Gastroesophageal sphincter (tissue), 4 donors: Measurements from ENCODE around the gene CCDC34. TPM values are rescaled to one million over a fixed set of nuclear protein-coding genes. Genes with fewer than 3 reads are reported as not detected.

ENCODE experiments used
- ATAC-seq: fragments of 150-250 bp; one replicate; pipeline ENCODE4 v1.9.1; 2016; ENCODE audit warnings: mild to moderate bottlenecking, moderate library complexity
- H3K27ac ChIP-seq, 4 donors: fragments of 200-600 bp; sonication (generic) in 3 of 4; 1 replicate in 3 of 4; 2 replicates in 1 of 4; pipeline ENCODE4 v1.5.1; 2016 to 2019
- H3K27me3 ChIP-seq: fragments of 200-600 bp; sonication (generic); one replicate; pipeline ENCODE4 v1.5.1; 2019
- H3K36me3 ChIP-seq, 2 donors: fragments of 200-600 bp; sonication (generic); one replicate each; pipeline ENCODE4 v1.5.1; 2019; ENCODE audit warnings: control low read depth in 1 of 2
- H3K4me1 ChIP-seq, 3 donors: fragments of 200-600 bp; sonication (generic); 1 replicate in 2 of 3; 2 replicates in 1 of 3; pipeline ENCODE4 v1.5.1; 2016 to 2019; ENCODE audit warnings: control low read depth in 2 of 3
- H3K4me3 ChIP-seq, 2 donors: fragments of 200-600 bp; sonication (generic); one replicate each; pipeline ENCODE4 v1.5.1; 2019; ENCODE audit warnings: mild to moderate bottlenecking in 1 of 2, moderate library complexity in 1 of 2
- H3K9me3 ChIP-seq, 3 donors: fragments of 200-600 bp; sonication (generic); one replicate each; pipeline ENCODE4 v1.5.1; 2017 to 2019; ENCODE audit warnings: control low read depth in 2 of 3
- CTCF ChIP-seq, 4 experiments: fragments of 200-600 bp in 2 of 4; fragments of 450-650 bp in 2 of 4; sonication (generic) in 1 of 4; IDR thresholded peaks; one replicate each; pipeline ENCODE4 v1.5.1; 2017 to 2019; ENCODE audit warnings: antibody characterized with exemption in 4 of 4, mild to moderate bottlenecking in 2 of 4, moderate library complexity in 2 of 4
- EP300 ChIP-seq: sonication (generic); formaldehyde crosslinking; IDR thresholded peaks from one replicate; pipeline ENCODE4 v1.6.1; 2017; ENCODE audit warnings: antibody characterized with exemption, mild to moderate bottlenecking
- POLR2A ChIP-seq, 2 donors: fragments of 450-650 bp; IDR thresholded peaks; one replicate each; pipeline ENCODE4 v1.6.1; 2017; ENCODE audit warnings: antibody characterized with exemption in 2 of 2, mild to moderate bottlenecking in 2 of 2, moderate library complexity in 1 of 2
- POLR2AphosphoS5 ChIP-seq: sonication (generic); formaldehyde crosslinking; IDR thresholded peaks from one replicate; pipeline ENCODE4 v1.6.1; 2017; ENCODE audit warnings: antibody characterized with exemption
- WGBS, 2 donors: methylation state at CpG; one replicate each; pipeline ENCODE4 v1.1.5; 2018; ENCODE audit warnings: low coverage in 1 of 2; 5-methylcytosine and 5-hydroxymethylcytosine counted together
- total RNA-seq, 4 donors: library from RNA; depleted of rRNA; stranded (reverse); fragments of >200 nt; gene quantifications; one replicate each; pipeline ENCODE4 v1.1.0, GENCODE V29; 2016

The CCDC34 gene
- total RNA-seq, 4 donors from 2014 or later: 0.78 to 1.3 (median 1.1) TPM

DNA sequence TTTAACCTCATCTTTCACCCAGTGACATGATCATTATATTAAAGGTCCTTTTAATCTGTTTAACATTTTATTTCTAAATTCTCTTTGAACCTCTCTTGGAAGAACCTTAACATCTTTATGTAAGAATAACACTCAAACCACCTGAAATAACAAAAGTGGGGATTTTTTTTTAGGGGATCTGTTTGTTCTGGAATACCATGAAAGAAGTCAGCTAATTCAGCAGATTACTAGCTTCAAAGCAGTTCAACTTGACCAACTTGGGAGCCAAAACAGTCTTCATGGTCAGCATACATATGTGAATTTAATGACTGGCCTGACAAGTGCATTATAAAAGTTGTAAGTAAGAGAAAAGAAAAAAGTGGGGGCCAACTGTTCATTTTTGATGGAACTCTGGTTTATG lies 52.3 kb downstream of the CCDC34 start:
- Histone ChIP-seq H3K27ac (no peak overlapping the region), H3K9me3 (no peaks in the 10 kb centered on the region)
- no peak for ATAC-seq

DNA sequence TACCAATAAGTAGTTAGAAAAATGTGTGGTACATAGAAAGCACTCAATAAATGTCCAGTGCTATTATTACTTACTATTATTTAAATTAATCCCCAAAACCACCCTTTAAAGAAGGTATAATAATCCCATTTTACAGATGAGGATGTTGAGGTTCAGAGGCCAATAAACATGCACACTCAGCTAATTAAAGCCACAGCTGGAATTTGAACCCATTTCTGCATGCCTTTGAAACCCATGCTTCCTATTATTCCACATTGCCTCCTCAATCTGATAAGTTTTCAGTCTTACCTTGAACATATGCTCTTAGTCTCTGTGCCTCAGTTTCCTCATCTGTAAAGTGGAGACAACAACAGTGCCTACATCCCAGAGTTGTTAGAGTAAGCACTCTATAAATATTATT lies 52.8 kb downstream of the CCDC34 start:
- TF ChIP-seq POLR2A (IDR thresholded peaks at IDR 0.05) (no peak), CTCF (IDR thresholded peaks at IDR 0.05) (no peak), EP300 (no peak), POLR2AphosphoS5 (no peak)
- no peak overlapping the region for H3K4me3 ChIP-seq
- no peaks in the 10 kb centered on the region for H3K9me3 ChIP-seq
- ATAC-seq: no peak
- H3K27ac ChIP-seq: no peak overlapping the region
- H3K36me3 ChIP-seq: no peaks in the 10 kb centered on the region
- no peaks in the 10 kb centered on the region for H3K27me3 ChIP-seq
- no peaks in the 10 kb centered on the region for H3K4me1 ChIP-seq

More for the DNA sequence above, 52.3 kb downstream of the CCDC34 start:
- Histone ChIP-seq H3K27me3 (no peaks in the 10 kb centered on the region), H3K4me3 (no peak overlapping the region), H3K4me1 (no peaks in the 10 kb centered on the region), H3K36me3 (no peaks in the 10 kb centered on the region)
- TF ChIP-seq CTCF (IDR thresholded peaks at IDR 0.05): no peak

DNA sequence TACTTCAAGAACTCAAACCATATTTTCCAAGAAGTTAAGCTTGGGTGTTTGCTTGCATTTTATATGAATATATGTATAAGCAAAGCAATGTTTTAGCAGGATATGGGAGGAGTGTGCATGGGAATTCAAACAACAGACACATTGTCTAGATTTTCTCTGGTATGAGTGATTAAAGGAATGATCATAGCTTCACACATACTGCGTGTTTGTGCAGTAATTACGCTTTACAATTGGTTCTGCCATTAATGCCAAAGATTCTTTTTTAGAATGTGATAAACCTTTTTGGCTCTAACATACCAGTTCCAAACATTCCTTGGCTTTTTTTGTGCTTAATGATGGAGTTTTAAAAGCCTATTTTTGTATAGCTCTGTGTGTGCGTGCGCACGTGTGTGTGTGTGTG lies 54.0 kb downstream of the CCDC34 start:
- no peaks in the 10 kb centered on the region for H3K27me3 ChIP-seq
- no peaks in the 10 kb centered on the region for H3K4me1 ChIP-seq
- H3K36me3 ChIP-seq: no peaks in the 10 kb centered on the region
- no peak overlapping the region for H3K27ac ChIP-seq
- WGBS, 2 donors: 61 to 79% methylated on average over 5 of the region's 5 CpGs
- no peak overlapping the region for H3K4me3 ChIP-seq
- TF ChIP-seq POLR2AphosphoS5 (no peak), EP300 (no peak), POLR2A (IDR thresholded peaks at IDR 0.05) (no peak), CTCF (IDR thresholded peaks at IDR 0.05) (no peak)
- H3K9me3 ChIP-seq: no peaks in the 10 kb centered on the region
- no peak for ATAC-seq

DNA sequence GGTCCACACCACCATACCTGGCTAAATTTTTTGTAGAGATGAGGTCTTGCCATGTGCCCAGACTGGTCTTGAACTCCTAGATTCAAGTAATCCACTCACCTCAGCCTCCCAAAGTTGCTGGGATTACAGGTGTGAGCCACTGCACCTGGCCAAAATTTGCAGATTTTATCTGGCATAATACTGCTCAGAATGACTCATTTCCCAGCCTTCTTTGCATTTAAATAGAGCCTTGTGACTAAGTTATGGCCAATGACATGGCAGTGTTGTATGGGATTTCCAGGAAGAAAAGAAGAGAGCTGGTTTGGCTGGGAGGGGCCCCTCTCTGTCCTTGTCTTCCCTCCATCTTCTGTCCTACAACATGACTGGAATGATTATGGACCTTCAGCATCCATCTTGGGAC lies 55.8 kb downstream of the CCDC34 start:
- H3K36me3 ChIP-seq: no peaks in the 10 kb centered on the region
- H3K27me3 ChIP-seq: no peaks in the 10 kb centered on the region
- no peaks in the 10 kb centered on the region for H3K4me1 ChIP-seq
- no peak for TF ChIP-seq POLR2AphosphoS5
- TF ChIP-seq POLR2A (IDR thresholded peaks at IDR 0.05): no peak
- H3K27ac ChIP-seq: no peak overlapping the region
- no peaks in the 10 kb centered on the region for H3K9me3 ChIP-seq
- H3K4me3 ChIP-seq: no peak overlapping the region
- ATAC-seq: no peak

DNA sequence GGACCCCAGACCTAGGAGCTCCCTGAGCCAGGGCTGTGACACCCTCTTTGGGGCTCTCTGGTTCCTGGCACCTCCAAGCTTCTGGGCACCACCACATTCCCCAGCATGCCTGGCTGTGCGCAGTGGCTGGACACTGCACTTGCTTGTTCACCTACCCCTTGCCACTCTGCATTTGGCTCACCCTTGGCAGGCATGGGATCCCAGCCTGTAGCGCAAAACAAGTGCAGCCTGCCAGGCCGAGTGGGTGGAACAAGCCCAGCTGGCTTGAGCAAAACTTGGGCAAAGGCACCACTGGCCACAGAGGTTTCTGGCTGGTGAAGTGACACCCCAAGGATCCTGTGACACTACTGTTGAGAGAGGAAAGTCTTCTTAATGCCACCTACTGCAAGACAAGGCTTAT lies 57.3 kb downstream of the CCDC34 start:
- H3K4me3 ChIP-seq: no peak overlapping the region
- TF ChIP-seq POLR2A (IDR thresholded peaks at IDR 0.05) (no peak), CTCF (IDR thresholded peaks at IDR 0.05) (no peak), POLR2AphosphoS5 (no peak), EP300 (no peak)
- no peaks in the 10 kb centered on the region for H3K4me1 ChIP-seq
- no peak for ATAC-seq
- H3K9me3 ChIP-seq: no peaks in the 10 kb centered on the region
- H3K27ac ChIP-seq: no peak overlapping the region
- H3K27me3 ChIP-seq: no peaks in the 10 kb centered on the region
- no CpG with 5 or more reads among the region's 3 CpGs for WGBS, 2 donors
- no peaks in the 10 kb centered on the region for H3K36me3 ChIP-seq

- no peaks in the 10 kb centered on the region for H3K4me1 ChIP-seq
- H3K36me3 ChIP-seq: no peaks in the 10 kb centered on the region
- H3K9me3 ChIP-seq: no peaks in the 10 kb centered on the region
- H3K4me3 ChIP-seq: no peak overlapping the region
- no peak for ATAC-seq
- no peak for TF ChIP-seq EP300
- TF ChIP-seq CTCF (IDR thresholded peaks at IDR 0.05): no peak
- no peak for TF ChIP-seq POLR2AphosphoS5
- no peak for TF ChIP-seq POLR2A (IDR thresholded peaks at IDR 0.05)
- H3K27me3 ChIP-seq: no peaks in the 10 kb centered on the region
- WGBS, 2 donors: no CpG with 5 or more reads among the region's 8 CpGs
- no peak overlapping the region for H3K27ac ChIP-seq
Observed at GRCh38 chr11:27304514-27304913, 58.5 kb downstream of the CCDC34 start.
